GM20431 (cell line): ENCODE data around the gene ZNF197.
"Not testable (repeated sequence)": the region's sequence is repeated elsewhere in the genome, so short reads cannot be mapped to it uniquely, and the experiment has no call there.

Experiments used
- in situ Hi-C: fragments of 300-500 bp; cut with MseI, MboI; formaldehyde crosslinking; loops from one replicate; pipeline ENCODE4 v1.15.0; 2020; ENCODE audit warnings: low sequenced_read_pairs; ENCODE audit not compliant: unreplicated experiment

The ZNF197 gene

DNA sequence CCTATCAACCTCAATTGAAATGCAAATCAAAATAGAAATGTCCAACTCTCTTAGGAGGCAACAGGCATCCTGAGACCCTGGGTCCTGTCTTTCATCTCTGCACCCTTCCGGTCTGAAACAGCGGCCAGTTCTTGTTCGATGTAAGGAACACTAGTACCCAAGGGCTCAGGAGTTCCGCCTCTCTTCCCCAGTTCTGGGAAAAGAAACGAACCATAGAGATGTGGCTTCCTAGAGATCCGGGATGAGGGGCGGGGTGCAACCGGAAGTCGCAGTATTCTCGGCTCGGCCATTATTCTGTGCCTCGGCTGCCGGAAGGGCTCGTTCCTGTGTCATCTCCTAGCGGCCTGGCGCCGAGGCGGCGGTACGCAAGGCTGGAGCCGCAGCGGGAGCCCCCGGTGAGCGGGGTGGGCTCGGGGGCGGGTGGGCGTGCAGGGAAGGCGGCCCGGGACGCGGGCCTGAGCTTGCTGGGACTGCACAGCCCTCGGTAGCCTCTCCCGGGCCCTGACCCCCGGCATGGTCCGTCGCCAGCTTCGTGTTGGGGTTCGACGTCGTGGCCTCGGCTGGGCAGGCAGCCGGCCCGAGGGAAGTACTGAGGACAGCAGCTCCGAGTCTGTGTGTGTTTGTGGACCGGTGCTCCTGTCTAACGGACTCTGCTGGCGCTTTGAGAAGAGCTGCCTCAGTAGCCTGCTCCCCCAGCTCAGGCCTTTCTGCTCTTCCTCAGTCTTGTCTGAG is at the start of gene ZNF197:
TSS of gene ZNF197 (plus strand) at position 288 of the 732 bp plus-strand sequence. CDS start 4,119 bp downstream, outside the sequence.
- in situ Hi-C loops, result no loop called here

DNA sequence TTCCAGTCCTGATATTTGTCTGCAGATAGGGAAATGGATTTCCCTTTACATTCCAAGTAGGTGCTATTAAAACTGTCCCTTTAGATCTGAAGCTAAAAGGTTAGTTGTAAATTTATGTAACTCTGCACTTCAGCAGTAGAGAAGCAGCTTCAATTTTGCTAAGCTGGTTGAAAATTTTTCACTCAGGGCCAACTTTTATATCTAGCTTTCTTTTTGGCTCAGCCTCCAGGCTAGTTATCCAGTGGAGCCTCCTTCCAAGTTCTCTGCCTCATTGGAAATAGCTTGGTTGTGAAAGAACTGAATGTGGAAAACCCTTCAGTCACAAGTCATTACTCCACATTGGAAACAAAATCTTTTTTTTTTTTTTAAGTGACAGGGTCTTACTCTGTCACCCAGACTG is 48.2 kb upstream of the ZNF197 start:
- in situ Hi-C loops, result no loop called here

DNA sequence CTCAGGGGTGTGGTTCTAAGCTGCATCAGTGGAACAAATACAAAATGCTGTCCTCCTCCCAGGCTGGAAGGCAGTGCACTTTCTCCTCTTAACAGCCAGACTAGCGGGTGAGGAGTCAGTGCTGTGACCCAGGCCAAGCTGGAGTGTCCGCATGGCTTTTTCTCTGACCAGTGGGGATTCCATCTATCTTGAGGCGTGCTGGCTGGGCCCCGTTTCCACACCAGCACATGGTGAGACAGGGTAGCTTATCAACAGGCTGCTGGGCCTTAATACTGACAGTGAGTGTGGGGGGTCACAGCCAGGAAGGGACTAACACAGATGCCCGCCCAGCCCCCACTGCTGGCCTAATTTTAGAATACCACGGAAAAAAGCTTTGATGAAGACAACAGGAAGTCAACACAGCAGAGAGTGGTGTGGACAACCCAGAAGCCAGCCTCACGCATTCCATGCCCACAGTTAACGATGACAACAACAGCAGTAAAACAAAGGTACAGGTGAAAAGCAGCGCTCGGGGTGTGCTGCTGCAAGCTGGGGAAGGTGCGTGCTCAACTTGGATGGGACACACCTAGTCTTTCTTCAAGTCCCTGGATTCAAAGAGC is 47.4 kb upstream of the ZNF197 start:
- in situ Hi-C loops, result not testable (repeated sequence)

DNA sequence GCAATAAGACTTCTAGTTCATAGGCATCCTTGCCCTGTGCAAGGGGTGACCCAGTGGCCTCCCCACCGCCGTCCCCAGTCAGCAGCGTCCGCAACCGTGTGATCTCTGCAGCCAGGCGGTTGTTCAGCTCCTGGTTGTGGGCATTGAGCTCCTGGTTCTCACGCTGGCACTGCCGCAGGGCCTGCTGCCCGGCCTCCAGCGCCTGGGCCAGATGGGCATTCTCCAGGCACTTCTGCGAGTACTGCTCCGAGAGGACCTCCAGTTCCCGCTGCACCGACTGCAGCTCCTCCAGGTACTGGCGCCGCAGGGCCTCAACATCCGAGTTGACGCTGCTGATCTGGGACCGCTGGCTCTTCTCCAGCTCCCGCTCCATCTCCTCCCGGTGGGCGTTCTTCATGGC is 46.5 kb upstream of the ZNF197 start:
- in situ Hi-C loops, result not testable (repeated sequence)

DNA sequence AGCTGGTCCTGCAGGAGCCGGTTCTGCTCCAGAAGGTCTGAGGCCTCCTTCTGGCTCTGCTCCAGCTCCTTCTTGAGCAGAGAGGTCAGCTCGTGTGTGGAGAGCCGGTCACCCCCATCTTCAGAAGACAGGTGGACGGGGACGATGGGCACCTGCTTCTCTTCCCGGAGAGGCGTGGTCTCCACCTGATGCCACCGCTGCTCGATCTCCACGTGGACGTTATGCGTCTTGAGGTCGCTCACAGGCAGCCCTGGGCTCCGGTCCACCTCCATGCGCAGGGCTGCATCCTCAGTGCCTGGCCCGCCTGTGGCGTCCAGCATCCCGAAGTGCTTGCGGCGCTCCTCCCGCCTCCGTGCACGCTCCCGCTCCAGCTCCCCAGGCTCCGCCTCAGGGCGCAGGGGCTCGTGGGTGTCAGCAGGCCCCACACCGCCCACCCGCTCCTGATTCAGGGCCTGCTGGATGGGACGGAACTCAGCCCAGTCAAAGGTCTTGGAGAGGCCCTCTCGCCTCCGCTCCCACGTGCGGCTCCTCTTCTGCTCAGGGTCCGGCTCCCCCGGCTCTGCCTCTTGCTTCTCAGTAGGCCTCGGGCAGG is 45.8 kb upstream of the ZNF197 start:
- in situ Hi-C loops, result not testable (repeated sequence)

DNA sequence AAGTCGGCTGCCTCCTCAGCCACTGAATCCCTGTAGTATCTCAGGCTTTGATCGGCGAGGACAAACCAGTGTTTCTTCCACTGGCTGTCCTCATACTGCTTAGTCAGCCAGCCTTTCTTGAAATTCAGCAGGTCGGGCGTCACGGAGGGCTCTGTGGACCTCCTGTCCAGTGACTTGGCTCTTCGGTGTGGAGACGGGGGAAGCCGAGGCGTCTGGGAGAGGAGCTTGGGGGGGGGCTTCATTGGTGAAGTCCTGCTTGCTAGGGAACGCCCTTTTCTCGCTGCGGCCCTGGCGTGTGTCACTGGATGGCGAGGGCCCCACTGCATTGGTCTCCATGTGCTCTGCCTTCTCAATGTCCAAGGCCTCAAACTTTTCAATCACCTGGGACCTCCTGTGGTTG is 45.1 kb upstream of the ZNF197 start:
- in situ Hi-C loops, result not testable (repeated sequence)

DNA sequence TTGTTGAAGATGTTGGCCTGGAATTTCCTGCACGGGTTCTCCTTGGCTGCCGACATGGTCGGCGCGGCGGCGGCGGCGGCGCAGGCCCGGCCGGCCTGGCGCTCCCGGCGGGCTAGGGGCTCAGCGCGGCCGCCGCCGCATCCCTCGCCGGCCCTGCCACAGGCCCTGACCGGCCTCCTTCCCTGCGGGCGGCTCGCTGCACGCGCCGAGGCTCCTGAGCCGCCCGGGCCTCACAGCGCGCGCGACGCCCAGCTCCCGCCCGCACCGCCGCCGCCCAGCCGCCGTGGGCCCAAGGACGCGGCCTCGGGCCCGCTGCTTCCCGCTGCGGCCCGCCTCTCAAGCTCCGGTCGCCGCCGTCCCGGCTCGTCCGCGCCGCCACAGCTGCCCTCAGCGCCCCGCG is 43.9 kb upstream of the ZNF197 start:
- in situ Hi-C loops, result not testable (repeated sequence)

DNA sequence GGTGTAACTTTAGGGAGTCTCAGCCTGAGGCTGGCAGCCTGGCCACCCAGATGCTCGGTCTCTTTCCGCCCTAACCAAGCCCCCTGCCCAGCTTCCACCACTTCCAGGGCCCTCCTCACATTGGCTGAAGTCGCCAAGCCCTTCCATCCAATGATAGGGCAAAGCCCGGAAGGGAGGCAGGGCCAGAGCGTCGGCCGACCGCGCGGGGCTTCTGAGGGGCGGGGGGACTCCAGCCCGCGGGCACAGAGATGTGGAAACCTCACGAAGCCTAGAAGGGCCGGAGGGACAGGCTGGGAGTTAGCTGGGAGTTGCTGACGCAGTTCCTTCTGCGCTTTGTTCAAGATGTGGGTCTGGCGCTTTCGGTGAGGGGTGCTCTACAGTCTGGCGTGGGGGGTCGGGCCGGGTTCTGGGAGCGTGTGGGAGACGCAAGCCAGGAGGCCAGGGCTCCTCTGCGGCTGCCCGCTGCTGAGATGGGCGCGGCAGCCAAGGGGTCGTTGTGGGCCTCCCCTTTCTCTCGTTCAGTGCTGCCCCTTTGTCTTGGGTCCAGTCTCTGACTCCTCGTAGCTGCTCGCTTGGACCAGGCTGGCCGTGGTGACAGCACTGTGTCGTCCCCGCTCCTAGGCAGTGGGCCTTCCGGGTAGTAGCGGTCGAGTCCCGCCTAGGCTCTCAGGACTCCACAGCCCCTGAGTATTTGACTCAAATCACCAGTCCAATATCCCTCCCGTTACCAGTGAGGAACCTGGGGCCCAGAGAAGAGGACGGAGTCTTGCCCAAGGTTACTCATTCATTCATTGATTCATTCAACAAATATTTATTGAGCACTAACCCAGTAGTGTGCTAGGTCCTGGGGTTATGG is 40.0 kb upstream of the ZNF197 start, which contains the start of gene ZNF660:
TSS of gene ZNF660 (plus strand) at position 319 of the 856 bp plus-strand sequence. CDS start 9,230 bp downstream, outside the sequence.
- in situ Hi-C loops, result no loop called here

DNA sequence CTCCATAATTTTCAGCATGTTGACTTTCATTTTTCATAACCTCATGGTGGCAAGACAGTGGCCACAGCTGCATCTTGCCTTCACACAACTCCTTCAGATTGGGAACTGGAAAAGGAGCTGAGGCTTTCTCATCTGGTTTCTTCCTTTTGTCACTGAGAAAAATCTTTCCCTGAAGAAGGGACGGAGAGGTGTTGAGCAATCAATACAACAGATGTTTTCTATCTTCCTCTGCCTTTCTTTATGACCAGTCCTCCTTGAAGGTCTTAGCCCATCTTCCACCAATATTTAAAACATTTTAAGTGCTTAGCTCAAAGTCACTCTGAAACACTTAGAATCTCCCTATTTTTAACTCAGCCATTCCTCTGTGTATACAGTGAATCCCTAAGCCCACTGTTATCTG is 28.2 kb upstream of the ZNF197 start:
- in situ Hi-C loops, result no loop called here

DNA sequence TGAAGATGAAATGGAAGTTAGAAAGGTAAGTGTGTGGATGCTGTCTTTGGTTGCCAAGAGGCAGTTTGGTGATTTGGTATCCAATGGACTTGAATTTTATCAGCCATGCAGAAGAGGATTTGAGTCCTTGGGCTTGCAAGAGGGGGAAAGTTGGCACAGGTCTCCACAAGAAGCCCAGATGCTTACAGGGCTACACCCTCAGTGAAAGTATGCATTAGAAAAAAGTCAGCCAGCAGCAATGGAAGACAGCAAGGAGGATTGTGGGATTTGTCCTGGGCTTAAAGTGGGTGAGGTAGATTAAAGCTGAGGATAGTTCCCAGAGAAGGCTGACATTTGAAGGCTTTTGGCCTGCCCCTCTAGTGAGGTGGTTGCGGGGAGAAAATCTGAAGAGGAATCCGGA is 23.1 kb upstream of the ZNF197 start:
- in situ Hi-C loops, result no loop called here

DNA sequence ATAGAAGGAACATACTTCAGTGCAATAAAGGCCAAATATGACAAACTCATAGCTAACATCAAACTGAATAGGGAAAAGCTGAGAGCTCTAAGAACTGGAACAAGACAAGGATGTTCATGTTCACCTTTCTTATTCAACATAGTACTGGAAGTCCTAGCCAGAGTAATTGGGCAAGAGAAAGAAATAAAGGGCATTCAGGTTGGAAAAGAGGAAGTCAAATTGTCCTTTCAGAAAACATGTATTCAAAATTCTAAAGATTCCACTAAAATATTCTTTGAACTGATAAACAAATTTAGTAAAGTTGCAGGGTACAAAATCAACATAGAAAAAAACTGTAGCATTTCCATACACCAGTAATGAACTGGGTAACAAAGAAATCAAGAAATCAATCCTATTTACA is 12.2 kb upstream of the ZNF197 start:
- in situ Hi-C loops, result no loop called here

DNA sequence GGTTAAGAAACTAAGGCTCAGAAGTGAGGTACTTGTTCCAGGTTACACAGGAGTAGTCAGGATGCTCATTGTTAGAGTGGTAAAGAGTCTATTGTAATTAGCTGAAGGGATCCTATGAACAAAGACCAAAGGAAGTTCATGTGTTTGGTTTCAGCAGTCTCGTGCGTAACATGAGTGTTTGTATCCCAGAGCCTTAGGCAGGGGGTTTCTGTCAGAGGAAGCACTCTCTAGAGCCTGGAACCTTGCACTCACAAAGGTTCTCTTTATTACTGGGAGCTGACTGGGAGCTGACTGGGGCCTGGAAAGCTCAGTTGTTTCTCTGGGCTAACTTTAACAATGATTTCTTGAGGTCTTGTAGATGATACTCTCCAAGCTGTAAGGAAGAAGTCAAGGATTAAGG is 3.9 kb downstream of the ZNF197 start:
- in situ Hi-C loops, result no loop called here

DNA sequence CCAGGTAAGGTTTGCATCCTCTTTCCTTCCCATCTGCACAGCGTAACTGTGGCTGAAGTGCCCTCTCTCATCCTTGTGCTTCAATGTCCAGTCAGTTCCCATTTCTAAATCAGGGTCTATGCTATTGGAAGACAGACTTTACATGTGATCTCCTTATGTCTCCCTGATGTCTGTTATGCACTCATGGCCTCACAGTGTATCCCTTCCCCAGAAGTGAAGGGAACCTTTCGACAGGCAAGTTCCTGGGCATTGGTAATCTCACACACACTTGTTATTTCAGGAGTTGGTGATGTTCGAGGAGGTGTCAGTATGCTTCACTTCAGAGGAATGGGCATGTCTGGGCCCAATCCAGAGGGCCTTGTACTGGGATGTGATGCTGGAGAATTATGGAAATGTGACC is 7.4 kb downstream of the ZNF197 start:
- in situ Hi-C loops, result no loop called here

DNA sequence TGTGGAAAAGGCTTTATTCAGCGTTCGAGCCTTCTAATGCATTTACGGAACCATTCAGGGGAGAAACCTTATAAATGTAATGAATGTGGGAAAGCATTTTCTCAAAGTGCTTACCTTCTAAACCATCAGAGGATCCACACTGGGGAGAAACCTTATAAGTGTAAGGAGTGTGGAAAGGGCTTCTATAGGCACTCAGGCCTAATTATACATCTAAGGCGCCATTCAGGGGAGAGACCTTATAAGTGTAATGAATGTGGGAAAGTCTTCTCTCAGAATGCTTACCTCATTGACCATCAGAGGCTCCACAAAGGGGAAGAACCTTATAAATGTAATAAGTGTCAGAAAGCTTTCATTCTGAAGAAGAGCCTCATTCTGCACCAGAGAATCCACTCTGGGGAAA is 17.5 kb downstream of the ZNF197 start:
- in situ Hi-C loops, result no loop called here

DNA sequence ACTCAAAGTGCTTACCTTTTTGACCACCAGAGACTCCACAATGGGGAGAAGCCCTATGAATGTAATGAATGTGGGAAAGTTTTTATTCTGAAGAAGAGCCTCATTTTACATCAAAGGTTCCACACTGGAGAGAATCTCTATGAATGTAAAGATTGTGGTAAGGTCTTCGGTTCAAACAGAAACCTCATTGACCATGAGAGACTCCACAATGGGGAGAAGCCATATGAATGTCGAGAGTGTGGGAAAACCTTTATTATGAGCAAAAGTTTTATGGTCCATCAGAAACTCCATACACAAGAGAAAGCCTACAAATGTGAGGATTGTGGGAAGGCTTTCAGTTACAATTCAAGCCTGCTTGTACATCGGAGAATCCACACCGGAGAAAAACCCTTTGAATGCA is 18.2 kb downstream of the ZNF197 start:
- in situ Hi-C loops, result no loop called here

DNA sequence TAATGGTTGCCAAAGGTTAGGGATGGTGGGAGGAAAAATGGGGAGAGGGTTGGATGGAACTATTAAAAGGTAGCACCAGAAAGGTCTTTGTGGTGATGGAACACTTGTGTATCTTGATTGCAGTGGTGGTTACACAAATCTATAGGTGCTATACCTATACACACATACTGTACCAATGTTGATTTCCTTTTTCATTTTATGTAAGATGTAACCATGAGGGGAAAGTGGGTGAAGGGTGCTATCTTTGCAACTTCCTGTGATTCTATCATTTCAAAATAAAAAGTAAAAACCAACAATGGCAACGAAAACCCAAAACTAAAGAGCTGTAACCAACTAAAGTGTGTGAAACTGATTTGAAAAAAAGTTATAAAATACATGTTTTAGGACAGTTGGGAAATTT is 22.9 kb downstream of the ZNF197 start:
- in situ Hi-C loops, result no loop called here

DNA sequence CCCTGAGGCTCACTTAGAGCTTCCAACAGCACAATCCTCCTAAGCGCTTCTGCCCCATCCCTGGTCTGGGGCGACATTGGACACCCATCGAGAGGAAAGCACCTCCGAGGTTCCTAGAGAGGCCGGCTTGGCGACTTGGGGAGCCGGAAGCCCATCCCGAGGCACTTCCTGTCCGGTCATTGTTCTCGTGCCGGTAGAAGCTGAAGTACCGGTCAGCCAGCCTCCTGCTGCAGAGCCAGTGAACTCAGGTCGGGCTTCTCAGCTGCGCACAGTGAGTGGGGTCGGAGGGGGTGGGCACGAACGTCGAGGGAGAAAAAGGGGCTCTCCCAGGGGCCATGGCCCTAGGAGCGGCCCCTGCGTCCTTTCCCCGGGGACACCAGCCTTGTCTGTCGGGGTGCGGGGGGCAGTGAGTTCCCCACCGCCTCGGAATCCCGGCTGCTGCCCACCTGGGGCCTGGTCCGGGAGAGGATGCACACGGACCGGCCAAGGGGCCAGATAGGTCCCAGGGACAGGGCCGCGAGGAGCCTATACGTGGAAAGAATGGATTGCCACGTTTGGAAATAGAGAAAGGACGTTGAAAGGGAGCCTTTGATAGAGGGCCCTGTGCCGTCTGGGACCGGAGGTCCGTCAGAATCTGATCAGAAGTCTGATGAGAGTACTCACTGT is 23.9 kb downstream of the ZNF197 start, which contains the start of gene ZNF35:
TSS of gene ZNF35 (plus strand) at position 169 of the 666 bp plus-strand sequence. CDS start 2,336 bp downstream, outside the sequence.
- in situ Hi-C loops, result no loop called here

DNA sequence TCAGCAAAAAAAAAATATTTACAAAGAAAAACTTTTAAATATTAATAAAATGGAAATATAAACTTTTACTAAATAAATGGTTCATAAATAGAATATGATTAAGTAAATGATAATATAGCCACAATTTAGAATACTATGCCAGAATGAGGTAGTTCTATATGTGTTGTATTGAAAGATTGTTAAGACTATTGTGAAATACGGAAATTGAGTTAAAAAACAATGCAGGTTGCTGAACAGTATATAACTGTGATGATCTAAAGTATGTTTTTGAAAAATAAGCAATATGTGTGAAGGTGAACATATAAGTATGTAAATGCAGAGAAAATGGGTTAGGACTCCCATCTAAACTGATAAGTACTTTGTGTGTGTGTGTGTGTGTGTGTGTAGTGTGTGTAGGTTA is 24.9 kb downstream of the ZNF197 start:
- in situ Hi-C loops, result no loop called here

DNA sequence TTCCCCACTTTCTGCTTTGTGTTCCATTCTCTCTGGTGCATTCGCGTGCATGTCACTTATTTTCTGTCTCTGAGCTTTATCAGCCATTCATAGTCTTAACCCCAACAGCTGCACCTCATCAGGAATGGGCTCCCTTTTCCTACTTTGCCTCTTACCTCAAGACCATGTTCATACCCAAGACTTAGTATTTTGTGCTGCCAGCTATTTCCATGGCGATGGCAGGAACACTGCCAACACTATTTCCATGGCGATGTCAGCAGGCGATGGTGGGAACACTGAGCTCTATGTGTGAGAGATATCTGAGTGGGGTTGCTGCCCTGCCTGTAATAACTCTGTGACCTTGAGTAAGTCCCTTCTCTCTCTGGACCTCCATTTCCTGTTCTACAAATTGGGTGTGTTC is 29.2 kb downstream of the ZNF197 start:
- in situ Hi-C loops, result no loop called here

DNA sequence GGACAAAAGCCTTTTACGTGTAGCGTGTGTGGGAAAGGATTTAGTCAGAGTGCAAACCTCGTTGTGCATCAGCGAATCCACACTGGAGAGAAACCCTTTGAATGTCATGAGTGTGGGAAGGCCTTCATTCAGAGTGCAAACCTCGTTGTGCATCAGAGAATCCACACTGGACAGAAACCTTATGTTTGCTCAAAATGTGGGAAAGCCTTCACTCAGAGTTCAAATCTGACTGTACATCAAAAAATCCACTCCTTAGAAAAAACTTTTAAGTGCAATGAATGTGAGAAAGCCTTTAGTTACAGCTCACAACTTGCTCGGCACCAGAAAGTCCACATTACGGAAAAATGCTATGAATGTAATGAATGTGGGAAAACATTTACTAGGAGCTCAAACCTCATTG is 34.2 kb downstream of the ZNF197 start:
- in situ Hi-C loops, result no loop called here
